Non-pigmented ciliary epithelial cell (primary cell): ENCODE data around the gene PTGDS.

Experiments
- DNase-seq: peaks from one replicate; pipeline ENCODE4 v3.0.0-alpha.2; 2010; ENCODE audit warnings: low read depth

Gene PTGDS

GRCh38 chr9:136957901-136958300 lies 19.4 kb upstream of the PTGDS start:
- DNase-seq, result no peak

- no peak for DNase-seq
These were observed 18.8 kb upstream of the PTGDS start for GRCh38 chr9:136958473-136958872.

- no peak for DNase-seq
These were observed 18.1 kb upstream of the PTGDS start for GRCh38 chr9:136958898-136959850.

GRCh38 chr9:136960212-136960937 lies 16.9 kb upstream of the PTGDS start:
- DNase-seq, result no peak

- DNase-seq, result no peak
These were observed 16.4 kb upstream of the PTGDS start for GRCh38 chr9:136960938-136961275.

- DNase-seq, result no peak
These were observed 15.8 kb upstream of the PTGDS start for GRCh38 chr9:136961279-136962065.

GRCh38 chr9:136962163-136962562 lies 15.1 kb upstream of the PTGDS start:
- DNase-seq, result no peak

GRCh38 chr9:136962701-136963248 lies 14.5 kb upstream of the PTGDS start:
- no peak for DNase-seq

- no peak for DNase-seq
These were observed 14.0 kb upstream of the PTGDS start for GRCh38 chr9:136963341-136963740.

- no peak for DNase-seq
These were observed 13.6 kb upstream of the PTGDS start for GRCh38 chr9:136963751-136964150.

- DNase-seq, result no peak
These were observed 13.1 kb upstream of the PTGDS start for GRCh38 chr9:136964171-136964689.

- DNase-seq, result no peak
These were observed 12.4 kb upstream of the PTGDS start for GRCh38 chr9:136964833-136965422.

- no peak for DNase-seq
These were observed 11.4 kb upstream of the PTGDS start for GRCh38 chr9:136965771-136966484.

- DNase-seq, result no peak
These were observed 8.8 kb upstream of the PTGDS start for GRCh38 chr9:136968333-136969127.

GRCh38 chr9:136969150-136969549 lies 8.2 kb upstream of the PTGDS start:
- no peak for DNase-seq

- no peak for DNase-seq
These were observed 7.5 kb upstream of the PTGDS start for GRCh38 chr9:136969774-136970173.

GRCh38 chr9:136970361-136970760 lies 6.9 kb upstream of the PTGDS start:
- DNase-seq, result no peak

- no peak for DNase-seq
These were observed 5.6 kb upstream of the PTGDS start for GRCh38 chr9:136971746-136972145.

- DNase-seq, result no peak
These were observed 5.0 kb upstream of the PTGDS start for GRCh38 chr9:136972335-136972734.

- DNase-seq, result no peak
These were observed 4.6 kb upstream of the PTGDS start for GRCh38 chr9:136972743-136973142.
